Natural killer cell (primary cell): ENCODE measurements around the gene SGCA. TPM values are rescaled to one million over a fixed set of nuclear protein-coding genes. Genes with fewer than 3 reads are reported as not detected.

ENCODE experiments used
- ATAC-seq, 3 donors: fragments of 150-1000 bp in 2 of 3; fragments of 200-7000 bp in 1 of 3; cut with Tn5 transposase; 1 replicate in 1 of 3; 2 replicates in 2 of 3; pipeline ENCODE4 v1.10.0; 2021; ENCODE audit warnings: mild to moderate bottlenecking in 2 of 3, moderate library complexity in 2 of 3
- DNase-seq, 2 donors: peaks; one replicate each; pipeline versions ENCODE4 v3.0.0 to v3.0.0-alpha.2; 2013 to 2021; ENCODE audit warnings: mixed read lengths in 1 of 2
- H3K27ac ChIP-seq: one replicate; pipeline ENCODE4 v1.5.1; 2013; ENCODE audit warnings: mild to moderate bottlenecking, low read length
- H3K27me3 ChIP-seq: one replicate; pipeline ENCODE4 v1.6.1; 2013; ENCODE audit warnings: low read length; ENCODE audit not compliant: control insufficient read depth, insufficient read depth
- H3K36me3 ChIP-seq: one replicate; pipeline ENCODE4 v1.6.1; 2013; ENCODE audit warnings: low read length; ENCODE audit not compliant: control insufficient read depth, insufficient read depth
- H3K4me1 ChIP-seq: one replicate; pipeline ENCODE4 v1.6.1; 2013; ENCODE audit warnings: low read length; ENCODE audit not compliant: control insufficient read depth, insufficient read depth
- H3K4me3 ChIP-seq: one replicate; pipeline ENCODE4 v1.5.1; 2013; ENCODE audit warnings: low read length
- H3K9me3 ChIP-seq: one replicate; pipeline ENCODE4 v1.6.1; 2013; ENCODE audit warnings: low read length; ENCODE audit not compliant: control insufficient read depth, insufficient read depth
- H3K27ac Mint-ChIP-seq, 2 donors: one replicate each; pipeline ENCODE4 v1.8.0; 2022; ENCODE audit warnings: mild to moderate bottlenecking in 2 of 2, mixed read lengths in 2 of 2, moderate library complexity in 1 of 2
- H3K27me3 Mint-ChIP-seq, 2 donors: one replicate each; pipeline ENCODE4 v1.8.0; 2022; ENCODE audit warnings: low read depth in 2 of 2, mixed read lengths in 2 of 2
- H3K36me3 Mint-ChIP-seq: one replicate; pipeline ENCODE4 v1.8.0; 2022; ENCODE audit warnings: mixed read lengths
- H3K4me1 Mint-ChIP-seq, 2 donors: one replicate each; pipeline ENCODE4 v1.8.0; 2022; ENCODE audit warnings: mixed read lengths in 2 of 2
- H3K4me3 Mint-ChIP-seq: one replicate; pipeline ENCODE4 v1.8.0; 2022; ENCODE audit warnings: mild to moderate bottlenecking, moderate library complexity, mixed read lengths
- H3K9me3 Mint-ChIP-seq, 2 donors: one replicate each; pipeline ENCODE4 v1.8.0; 2022; ENCODE audit warnings: mixed read lengths in 2 of 2
- WGBS: methylation state at CpG from one replicate; pipeline ENCODE4 v1.1.7; 2013; ENCODE audit warnings: missing lambda C conversion rate; ENCODE audit not compliant: insufficient coverage; 5-methylcytosine and 5-hydroxymethylcytosine counted together
- intact Hi-C: fragments of 100-400 bp; cut with micrococcal nuclease; formaldehyde crosslinking; loops from one replicate; pipeline ENCODE4 v1.14.2; 2022
- total RNA-seq, 4 donors: library from RNA; stranded (reverse); fragments of 120-200 nt in 1 of 4; gene quantifications; one replicate each; pipeline versions ENCODE4 v1.2.3 to v1.2.4, GENCODE V29; 2013 to 2022
- TF ChIP-seq, protein P1 (sequence below): fragments of 200-600 bp; IDR thresholded peaks from one replicate; pipeline ENCODE4 v1.8.0; 2022; ENCODE audit warnings: antibody characterized with exemption

The SGCA gene
- total RNA-seq, 3 donors from 2014 or later (not counting 1 experiment from before 2014, with no cell fraction given): not detected

DNA sequence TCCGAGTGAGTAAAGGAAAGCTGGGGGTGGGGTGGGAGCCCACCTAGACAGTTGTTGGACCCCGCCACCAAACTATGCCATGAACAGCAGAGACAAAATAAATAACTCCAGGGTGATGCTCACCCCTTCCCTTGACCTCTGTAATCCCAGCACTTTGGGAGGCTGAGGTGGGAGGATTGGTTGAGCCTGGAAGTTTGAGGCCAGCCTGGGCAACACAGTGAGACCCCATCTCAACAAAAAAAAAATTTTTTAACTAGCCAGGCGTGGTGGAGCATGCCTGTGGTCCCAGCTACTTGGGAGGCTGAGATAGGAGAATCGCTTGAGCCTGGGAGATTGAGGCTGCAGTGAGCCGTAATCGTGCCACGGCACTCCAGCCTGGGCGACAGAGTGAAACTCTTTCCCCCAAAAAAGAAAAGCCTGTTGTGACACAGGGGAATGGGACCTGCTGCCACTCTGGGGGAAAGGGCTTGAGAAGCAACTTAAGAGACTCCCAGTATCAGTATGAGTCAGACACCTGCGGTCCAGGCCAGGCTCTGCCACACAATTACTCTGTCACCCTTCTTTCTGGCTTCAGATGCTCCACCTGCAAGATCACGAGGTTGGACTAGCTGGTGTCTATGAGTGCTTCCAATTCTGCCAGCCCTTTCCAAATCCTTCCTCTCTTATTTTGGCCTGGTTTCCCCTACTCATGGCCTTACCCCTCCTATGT, 5.0 kb downstream of the SGCA start:
- TF ChIP-seq, protein P1, sequence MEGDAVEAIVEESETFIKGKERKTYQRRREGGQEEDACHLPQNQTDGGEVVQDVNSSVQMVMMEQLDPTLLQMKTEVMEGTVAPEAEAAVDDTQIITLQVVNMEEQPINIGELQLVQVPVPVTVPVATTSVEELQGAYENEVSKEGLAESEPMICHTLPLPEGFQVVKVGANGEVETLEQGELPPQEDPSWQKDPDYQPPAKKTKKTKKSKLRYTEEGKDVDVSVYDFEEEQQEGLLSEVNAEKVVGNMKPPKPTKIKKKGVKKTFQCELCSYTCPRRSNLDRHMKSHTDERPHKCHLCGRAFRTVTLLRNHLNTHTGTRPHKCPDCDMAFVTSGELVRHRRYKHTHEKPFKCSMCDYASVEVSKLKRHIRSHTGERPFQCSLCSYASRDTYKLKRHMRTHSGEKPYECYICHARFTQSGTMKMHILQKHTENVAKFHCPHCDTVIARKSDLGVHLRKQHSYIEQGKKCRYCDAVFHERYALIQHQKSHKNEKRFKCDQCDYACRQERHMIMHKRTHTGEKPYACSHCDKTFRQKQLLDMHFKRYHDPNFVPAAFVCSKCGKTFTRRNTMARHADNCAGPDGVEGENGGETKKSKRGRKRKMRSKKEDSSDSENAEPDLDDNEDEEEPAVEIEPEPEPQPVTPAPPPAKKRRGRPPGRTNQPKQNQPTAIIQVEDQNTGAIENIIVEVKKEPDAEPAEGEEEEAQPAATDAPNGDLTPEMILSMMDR: no peak
- no peak overlapping the region for H3K4me3 Mint-ChIP-seq

DNA sequence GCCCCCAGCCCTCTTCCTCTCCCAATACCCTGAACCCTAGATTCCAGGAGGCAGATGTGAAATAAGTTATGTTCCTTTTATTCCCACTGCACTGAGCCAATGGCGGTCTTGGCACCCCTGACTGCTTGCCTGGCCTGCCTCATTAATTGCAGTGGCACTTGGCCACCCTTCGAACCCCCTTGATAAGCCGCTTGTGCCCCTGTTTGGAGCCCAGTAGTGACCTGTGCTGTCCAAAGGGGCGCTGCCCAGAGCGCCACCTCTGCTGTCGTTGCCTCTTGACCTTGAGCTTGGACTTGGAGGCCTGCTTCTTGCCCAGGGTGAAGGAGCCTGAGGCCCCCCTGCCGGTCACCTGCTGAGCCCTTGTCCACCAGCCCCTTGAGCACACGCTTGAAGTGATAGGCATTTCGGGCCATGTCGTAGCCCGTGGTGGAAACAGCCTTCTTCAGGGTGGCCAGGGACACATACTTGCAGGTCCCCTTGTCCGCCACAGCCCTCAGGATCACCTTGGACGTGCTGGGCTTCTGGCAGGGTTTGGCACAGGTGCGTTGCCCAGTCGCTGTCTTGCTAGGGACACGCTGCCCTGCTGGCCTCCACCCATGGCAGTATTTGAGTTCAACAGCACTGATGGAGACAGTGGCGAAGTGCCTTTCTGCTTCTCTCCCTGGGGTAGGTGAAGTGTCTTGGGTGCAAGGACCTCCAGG, 5.7 kb downstream of the SGCA start:
- Histone ChIP-seq H3K36me3 (no peaks in the 10 kb centered on the region), H3K4me1 (peaks cover 16% of the 10 kb centered on the region), H3K9me3 (no peaks in the 10 kb centered on the region), H3K27ac (no peak overlapping the region), H3K4me3 (no peak overlapping the region), H3K27me3 (no peaks in the 10 kb centered on the region)
- Mint-ChIP-seq H3K27ac (no peak overlapping the region), H3K27me3 (peaks cover 0 to 6% of the 10 kb centered on the region in 2 donors), H3K4me1 (peaks cover 12% of the 10 kb centered on the region in 2 donors), H3K4me3 (no peak overlapping the region), H3K36me3 (no peaks in the 10 kb centered on the region), H3K9me3 (no peaks in the 10 kb centered on the region)
- intact Hi-C loops: no loop called here
- ATAC-seq: no peak
- no peak for DNase-seq
- WGBS: 89% methylated on average over 17 of the region's 17 CpGs
- TF ChIP-seq, protein P1: no peak

More for the DNA sequence above, 5.0 kb downstream of the SGCA start:
- no peak for DNase-seq
- peaks cover 12% of the 10 kb centered on the region in 2 donors for H3K4me1 Mint-ChIP-seq
- ATAC-seq: no peak
- 85% methylated on average over 8 of the region's 10 CpGs for WGBS
- no peak overlapping the region for H3K27ac Mint-ChIP-seq
- H3K36me3 ChIP-seq: no peaks in the 10 kb centered on the region
- intact Hi-C loops: no loop called here
- H3K4me3 ChIP-seq: no peak overlapping the region
- H3K36me3 Mint-ChIP-seq: no peaks in the 10 kb centered on the region
- H3K27me3 Mint-ChIP-seq: peaks cover 0 to 6% of the 10 kb centered on the region in 2 donors
- no peaks in the 10 kb centered on the region for H3K27me3 ChIP-seq
- H3K27ac ChIP-seq: no peak overlapping the region
- H3K9me3 ChIP-seq: no peaks in the 10 kb centered on the region
- H3K9me3 Mint-ChIP-seq: no peaks in the 10 kb centered on the region
- H3K4me1 ChIP-seq: peaks cover 16% of the 10 kb centered on the region

DNA sequence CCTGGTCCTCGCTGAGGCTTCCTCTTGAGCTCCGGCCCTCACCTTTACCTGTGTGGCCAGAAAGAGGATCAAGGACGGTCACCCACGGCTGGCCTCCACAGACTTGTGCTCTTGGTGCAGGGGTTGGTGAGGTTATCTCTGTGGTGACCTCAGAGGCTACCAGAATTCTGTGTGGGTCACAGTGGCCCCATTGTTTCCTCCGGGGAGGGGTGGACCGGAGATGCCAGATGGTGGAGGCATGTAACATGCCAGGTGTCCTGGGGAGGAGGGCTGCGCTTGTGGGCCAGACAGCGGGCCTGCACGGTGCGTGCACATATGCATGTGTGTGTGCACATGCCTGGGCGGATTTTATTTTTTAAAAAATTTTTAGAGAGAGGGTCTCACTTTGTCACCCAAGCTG, 6.3 kb downstream of the SGCA start:
- H3K36me3 ChIP-seq: no peaks in the 10 kb centered on the region
- Mint-ChIP-seq H3K27ac (no peak overlapping the region), H3K4me3 (no peak overlapping the region), H3K9me3 (no peaks in the 10 kb centered on the region), H3K36me3 (no peaks in the 10 kb centered on the region), H3K27me3 (peaks cover 0 to 6% of the 10 kb centered on the region in 2 donors), H3K4me1 (peaks cover 12% of the 10 kb centered on the region in 2 donors)
- no peaks in the 10 kb centered on the region for H3K9me3 ChIP-seq
- H3K4me3 ChIP-seq: no peak overlapping the region
- no peak for ATAC-seq
- no peak for DNase-seq
- WGBS: 92% methylated on average over 11 of the region's 11 CpGs
- intact Hi-C loops: no loop called here
- peaks cover 16% of the 10 kb centered on the region for H3K4me1 ChIP-seq
- TF ChIP-seq, protein P1: no peak
- no peak overlapping the region for H3K27ac ChIP-seq
- no peaks in the 10 kb centered on the region for H3K27me3 ChIP-seq
